GM18526 (cell line): Measurements from ENCODE around the gene MRPS27.

Experiments
- POLR2A ChIP-seq: IDR thresholded peaks from 3 replicates; pipeline ENCODE4 v1.6.1; 2011; ENCODE audit not compliant: insufficient read length; ENCODE audit errors: extremely low read depth

MRPS27 gene

GRCh38 chr5:72194846-72195245, 125.2 kb downstream of the MRPS27 start:
- TF ChIP-seq POLR2A: no peak

DNA sequence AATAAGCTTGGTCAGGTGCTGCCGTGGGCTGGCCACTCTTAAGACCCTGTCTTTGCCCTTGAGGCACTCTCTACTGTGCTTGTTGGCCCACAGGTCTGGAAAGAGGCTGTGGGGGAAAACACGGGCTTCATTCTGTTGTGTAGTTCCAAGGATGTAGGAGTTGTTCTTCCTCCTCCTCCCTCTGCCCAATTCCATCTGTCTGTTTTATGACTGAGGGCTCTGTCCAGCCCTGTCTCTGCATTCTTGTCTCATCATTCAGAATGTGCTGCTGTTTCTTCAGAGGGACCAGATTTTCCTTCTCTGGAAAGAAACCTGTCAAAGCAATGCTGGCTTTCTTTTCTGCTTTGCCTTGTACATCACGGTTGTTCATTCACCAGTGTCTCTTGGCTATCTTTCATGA, 128.6 kb downstream of the MRPS27 start:
- no peak for TF ChIP-seq POLR2A

DNA sequence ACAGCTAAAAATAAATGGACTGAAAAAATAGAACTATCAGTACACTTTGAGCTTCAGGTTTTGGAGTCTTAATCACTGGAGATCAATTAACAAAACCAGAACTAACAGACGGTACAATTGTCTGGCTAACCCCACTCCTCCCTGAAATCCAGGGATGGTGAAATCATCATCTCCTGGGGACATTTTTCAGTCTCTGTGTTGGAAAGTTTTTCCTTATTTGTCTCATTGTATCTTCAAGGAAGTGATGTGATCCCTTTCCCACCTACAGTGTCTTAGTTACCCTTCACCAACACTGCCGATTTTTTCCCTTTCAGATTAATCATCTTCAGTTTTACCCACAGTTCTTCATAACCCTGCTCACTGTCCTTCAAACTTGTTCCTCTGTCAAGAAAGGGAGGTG, 130.9 kb downstream of the MRPS27 start:
- TF ChIP-seq POLR2A: no peak

GRCh38 chr5:72188166-72188565, 131.9 kb downstream of the MRPS27 start:
- TF ChIP-seq POLR2A: no peak

GRCh38 chr5:72187388-72188075, 132.5 kb downstream of the MRPS27 start:
- no peak for TF ChIP-seq POLR2A

DNA sequence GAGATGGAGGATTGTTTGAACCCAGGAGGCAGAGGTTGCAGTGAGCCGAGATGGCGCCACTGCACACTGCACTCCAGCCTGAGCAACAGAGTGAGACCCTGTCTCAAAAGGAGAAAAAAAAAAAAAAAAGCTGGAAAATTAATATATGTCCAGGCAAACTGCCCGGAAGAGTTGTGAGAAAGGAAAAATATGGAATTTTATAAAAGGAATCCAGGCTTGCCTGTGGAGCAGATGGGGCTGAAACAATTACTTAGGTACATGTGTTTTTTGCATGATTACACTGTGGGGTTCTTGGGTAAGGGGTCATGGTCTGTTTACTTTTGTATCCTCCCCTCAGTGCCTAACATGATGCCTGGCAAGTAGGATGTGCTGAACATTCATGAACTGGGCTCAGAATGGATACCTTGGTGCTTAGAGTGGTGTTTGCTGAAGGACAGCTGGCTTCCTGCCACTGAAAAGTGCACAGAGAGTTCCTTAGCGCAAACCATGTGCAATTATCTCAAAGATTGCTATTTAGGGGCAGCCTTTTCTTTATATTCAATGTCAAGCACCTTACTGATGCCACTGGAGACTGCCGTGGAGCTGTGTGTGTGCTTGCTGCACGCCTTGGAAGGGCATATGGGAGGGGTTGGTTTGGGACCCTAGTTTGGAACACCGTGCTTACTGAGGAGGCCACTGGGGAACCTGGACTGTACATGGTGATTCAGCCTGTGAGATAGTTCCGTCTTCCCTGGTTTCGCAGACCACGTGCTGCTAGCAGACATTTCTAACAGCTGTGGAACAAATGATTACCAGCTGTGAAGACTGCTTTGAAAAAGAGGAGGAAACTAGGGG, 134.3 kb downstream of the MRPS27 start:
- TF ChIP-seq POLR2A: no peak

- no peak for TF ChIP-seq POLR2A
These were observed 135.6 kb downstream of the MRPS27 start for GRCh38 chr5:72184408-72184807.

DNA sequence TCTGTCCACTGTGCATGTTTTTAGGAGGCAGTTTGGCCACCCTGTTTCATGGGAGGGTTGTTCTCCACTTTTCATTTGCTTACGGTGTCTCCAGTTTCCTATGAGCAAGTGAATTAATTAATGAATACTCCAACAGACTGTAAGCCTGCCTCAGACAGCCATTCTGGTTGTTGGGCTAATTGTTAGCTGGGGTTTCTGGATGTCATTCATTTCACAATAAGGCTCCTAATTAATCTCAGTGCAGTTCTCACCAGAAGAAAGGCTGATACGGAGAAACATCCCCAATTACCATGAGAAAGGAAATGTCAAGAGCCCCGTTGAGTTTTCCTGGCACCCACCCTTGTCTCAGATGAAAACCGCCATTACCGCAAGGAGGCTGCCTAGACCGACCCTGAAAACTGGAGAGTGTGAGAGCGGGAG, 136.9 kb downstream of the MRPS27 start:
- TF ChIP-seq POLR2A: no peak

DNA sequence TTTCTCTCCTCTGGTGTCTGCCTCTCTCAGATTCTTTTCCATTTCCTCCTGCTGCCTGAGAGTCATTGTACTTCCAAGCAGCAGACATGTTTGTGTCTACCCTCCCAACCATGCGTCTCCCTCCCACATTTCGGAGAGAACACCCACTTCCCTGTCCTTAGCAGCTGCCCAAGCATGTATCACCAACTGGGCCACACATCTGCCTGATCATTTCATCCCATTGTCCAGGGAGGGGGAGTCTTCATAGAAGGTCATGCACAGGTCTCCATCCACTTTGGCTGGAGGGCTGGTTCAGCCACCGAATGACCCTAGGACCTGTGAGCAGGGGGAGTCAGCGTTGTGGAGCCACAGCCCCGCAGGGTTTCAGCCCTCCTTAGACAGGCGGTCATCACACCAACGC, 137.4 kb downstream of the MRPS27 start:
- no peak for TF ChIP-seq POLR2A

GRCh38 chr5:72180925-72181324, 139.1 kb downstream of the MRPS27 start:
- TF ChIP-seq POLR2A: no peak

DNA sequence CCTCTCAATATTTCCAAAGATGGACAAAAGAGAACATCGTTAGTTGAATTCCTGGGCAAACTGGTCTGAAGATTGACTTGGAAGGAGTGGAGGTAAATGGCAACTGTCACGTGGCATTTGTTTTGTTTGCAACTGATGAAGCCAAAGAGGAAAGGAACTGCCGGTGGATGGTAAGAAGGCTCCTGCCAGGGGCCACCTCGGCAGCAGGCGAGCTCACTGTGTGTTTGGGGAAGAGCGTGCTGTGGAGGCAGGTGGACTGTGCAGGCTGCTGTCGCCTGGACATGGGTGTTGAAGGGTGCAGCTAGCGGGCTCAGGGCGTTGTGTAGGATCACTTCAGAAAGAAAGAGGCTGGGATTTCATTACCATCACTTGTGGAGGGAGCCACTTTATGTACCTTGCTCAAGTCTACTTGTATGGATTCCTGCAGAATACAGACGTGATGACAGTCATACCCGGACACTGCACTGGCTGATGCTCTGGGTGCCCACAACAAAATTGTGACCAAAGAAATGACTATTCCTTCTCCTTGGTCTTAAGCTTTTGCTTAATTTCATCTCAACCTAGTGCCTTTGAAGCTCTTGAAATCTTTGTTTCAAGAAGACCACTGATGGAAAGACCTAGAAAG, 140.1 kb downstream of the MRPS27 start:
- no peak for TF ChIP-seq POLR2A

DNA sequence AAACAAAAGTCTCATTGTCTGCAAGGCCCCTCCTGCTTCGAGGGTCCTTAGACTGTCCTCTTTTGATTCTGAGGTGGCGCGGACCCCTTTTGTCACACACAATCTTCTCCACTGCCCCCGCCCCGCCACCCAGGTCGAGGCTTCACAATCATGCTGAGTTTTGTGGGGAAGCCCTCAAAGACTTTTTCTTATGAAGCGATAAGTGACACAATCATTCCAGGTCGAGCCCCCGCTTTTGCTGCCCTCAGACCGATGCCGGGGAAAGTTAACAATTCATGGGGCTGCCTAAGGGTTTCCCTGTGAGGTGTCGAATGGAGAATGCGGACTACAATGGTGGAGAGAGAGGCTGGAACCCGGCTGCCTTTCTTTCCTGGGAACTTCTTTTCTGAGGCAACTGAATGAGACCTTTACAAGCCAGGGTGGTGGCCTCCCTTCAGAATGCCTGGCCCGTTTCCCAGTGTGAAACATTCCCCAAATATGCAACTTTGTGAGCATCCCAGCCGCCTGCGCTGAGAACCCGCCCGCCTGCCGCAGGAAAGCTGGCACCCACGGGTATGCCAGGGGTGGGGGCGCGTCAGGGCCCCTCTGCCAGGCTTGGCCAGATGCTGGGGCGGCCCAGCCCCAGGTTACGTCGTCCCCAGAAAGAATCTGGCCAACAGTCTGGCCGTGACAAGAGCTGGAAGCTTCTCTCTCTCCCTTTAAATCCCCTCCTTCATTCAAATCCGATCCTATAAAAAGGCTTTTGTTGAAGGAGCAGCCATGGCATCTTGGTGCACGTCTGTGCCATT, 140.8 kb downstream of the MRPS27 start:
- TF ChIP-seq POLR2A: no peak

GRCh38 chr5:72177538-72177937, 142.5 kb downstream of the MRPS27 start:
- TF ChIP-seq POLR2A: no peak

DNA sequence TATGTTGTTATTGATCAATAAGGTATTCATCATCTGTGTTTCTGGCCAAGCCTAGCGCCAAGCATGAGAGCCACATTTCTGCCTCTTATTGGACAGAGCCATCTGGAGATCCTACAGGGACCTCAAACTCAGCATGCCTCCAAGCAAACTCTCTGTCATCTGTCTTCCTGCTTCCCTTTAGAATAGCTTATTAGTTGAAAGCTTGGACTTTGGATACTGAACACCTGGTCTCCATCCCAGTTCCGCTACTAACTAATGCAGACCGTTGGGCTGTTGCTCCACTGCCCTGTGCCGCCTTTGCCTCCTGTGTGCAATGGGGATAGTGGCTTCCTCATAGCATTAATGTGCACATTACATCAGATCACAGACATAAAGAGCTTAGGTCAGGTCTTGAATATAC, 147.3 kb downstream of the MRPS27 start:
- TF ChIP-seq POLR2A: no peak

DNA sequence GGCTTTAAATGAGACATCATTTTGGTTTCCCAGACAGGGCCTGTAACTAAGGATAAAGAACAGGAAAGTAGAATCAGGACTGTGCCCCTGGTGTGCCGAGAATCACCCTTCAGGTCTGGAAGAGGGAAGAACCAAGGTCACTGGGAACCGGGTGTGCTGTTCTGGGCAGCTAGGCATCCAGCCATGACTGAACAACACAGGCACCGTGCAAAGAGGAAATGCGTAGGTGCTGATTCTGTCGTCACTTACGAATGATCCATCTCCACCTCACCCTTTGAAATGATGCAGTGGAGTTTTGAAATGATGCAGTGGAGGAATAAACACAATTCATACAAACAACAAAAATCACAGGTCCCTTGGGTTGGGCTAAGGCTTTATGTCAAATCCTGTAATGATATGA, 148.4 kb downstream of the MRPS27 start:
- no peak for TF ChIP-seq POLR2A
